LNCaP clone FGC (cell line): ENCODE data around the gene BTBD2.

Experiments used
- DNase-seq: peaks from one replicate; pipeline ENCODE4 v3.0.0-alpha.2; 2011; ENCODE audit warnings: low read depth
- H3K4me3 ChIP-seq: 2 replicates; pipeline ENCODE4 v1.5.1; 2011; ENCODE audit warnings: mild to moderate bottlenecking, low read depth, low read length, control low read depth
- TF ChIP-seq, protein P1 (sequence below): IDR thresholded peaks from 2 replicates; pipeline ENCODE4 v1.5.1; 2012; ENCODE audit warnings: mild to moderate bottlenecking; ENCODE audit not compliant: control insufficient read depth, insufficient read depth; ENCODE audit errors: extremely low read depth

BTBD2 gene

DNA sequence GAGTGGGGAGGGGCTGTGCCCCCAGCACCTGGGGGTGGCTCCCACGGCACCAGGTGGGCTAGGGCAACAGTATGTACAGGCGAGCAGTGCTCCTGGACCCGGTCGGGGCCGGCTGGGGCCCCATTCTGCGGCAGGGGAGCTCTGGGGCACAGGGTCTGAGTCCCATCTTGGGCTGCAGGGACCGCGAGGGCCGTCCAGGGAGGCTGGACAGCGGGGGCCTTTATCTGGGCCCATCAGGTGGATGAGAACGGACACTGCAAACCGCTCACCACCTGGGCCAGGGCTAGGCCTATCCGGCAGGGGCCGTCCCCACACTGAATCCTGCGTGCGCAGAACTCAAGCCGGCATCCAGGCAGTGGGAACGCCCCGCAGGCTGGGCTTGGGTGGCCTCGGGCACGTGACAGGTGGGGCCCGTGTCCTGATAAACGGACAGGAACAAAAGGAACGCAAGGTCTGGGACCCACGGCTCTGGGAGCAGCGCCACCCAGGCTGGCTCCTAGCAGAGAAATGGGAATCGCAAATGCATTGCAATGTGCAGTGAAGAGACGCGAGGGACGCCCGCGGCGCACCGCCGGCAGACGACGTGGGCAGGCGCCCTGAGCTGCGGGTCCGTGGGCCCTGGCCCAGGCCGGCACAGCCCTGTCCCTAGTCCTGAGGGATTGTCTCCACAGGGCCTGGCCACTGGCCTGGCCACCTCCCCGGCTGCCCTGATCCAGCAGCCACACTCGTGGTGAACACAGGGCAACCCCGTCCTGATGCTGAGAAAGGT, 29.7 kb downstream of the BTBD2 start:
- no peak overlapping the region for H3K4me3 ChIP-seq
- TF ChIP-seq, protein P1, sequence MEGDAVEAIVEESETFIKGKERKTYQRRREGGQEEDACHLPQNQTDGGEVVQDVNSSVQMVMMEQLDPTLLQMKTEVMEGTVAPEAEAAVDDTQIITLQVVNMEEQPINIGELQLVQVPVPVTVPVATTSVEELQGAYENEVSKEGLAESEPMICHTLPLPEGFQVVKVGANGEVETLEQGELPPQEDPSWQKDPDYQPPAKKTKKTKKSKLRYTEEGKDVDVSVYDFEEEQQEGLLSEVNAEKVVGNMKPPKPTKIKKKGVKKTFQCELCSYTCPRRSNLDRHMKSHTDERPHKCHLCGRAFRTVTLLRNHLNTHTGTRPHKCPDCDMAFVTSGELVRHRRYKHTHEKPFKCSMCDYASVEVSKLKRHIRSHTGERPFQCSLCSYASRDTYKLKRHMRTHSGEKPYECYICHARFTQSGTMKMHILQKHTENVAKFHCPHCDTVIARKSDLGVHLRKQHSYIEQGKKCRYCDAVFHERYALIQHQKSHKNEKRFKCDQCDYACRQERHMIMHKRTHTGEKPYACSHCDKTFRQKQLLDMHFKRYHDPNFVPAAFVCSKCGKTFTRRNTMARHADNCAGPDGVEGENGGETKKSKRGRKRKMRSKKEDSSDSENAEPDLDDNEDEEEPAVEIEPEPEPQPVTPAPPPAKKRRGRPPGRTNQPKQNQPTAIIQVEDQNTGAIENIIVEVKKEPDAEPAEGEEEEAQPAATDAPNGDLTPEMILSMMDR, result no peak
- DNase-seq, result no peak

DNA sequence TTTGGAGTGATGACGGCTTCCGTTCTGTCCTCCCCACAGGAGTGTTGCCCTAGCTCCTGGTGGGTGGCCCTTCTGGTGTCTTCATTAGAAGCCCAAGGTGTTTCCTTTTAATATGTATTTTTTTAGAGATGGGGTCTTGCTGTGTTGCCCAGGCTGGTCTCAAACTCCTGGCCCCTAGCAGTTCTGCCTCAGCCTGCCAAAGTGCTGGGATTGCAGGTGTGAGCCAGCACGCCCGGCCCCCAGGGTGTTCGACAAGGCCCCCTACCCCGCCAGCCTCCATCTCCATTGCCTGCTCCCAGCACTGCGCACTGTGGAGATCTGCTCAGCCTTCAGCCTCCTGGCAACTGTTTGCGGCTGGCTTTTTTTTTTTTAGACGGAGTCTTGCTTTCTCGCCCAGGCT, 31.2 kb downstream of the BTBD2 start:
- no peak for DNase-seq
- no peak overlapping the region for H3K4me3 ChIP-seq
- TF ChIP-seq, protein P1, result no peak

DNA sequence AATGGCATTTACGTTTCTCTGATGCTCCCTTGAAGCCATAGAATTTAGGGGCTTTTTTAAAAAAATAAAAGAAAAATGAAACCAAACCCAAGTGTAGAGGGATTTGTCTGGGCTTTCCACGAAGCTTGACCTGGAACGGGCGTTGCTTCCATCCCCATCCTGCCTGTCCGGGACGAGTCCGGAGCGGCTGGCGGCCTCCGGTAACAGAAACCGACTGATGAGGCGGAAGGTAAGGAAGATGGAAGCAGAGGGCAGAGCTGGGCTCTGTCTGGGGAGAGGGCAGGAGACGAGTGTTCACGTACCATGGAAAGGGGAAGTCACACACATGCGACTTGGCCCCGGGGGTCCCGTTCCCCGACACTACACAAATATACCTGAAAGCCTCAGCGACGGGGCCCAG, 34.3 kb downstream of the BTBD2 start:
- H3K4me3 ChIP-seq, result no peak overlapping the region
- TF ChIP-seq, protein P1, result no peak

DNA sequence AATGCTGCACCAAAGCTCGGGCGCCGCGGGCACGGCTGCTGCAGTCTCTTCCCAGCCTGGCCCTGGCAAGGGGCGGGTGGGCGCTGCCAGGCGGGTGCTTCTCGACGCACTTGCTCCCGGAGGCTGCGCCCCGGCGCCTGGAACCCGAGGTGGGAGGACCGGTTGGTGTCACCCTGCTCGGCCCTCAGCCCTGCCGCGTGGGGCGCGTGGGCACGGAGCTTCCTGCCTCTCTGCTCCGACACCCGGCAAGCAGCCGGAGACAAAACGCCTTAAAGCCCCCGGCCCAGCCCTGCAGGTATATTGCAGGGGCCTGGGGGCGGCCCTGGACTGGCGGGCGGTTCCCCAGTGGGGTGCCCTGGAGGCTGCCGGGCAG, 34.7 kb downstream of the BTBD2 start:
- H3K4me3 ChIP-seq, result no peak overlapping the region
- DNase-seq, result no peak
- TF ChIP-seq, protein P1, result no peak

More for the DNA sequence above, 34.3 kb downstream of the BTBD2 start:
- DNase-seq, result no peak

DNA sequence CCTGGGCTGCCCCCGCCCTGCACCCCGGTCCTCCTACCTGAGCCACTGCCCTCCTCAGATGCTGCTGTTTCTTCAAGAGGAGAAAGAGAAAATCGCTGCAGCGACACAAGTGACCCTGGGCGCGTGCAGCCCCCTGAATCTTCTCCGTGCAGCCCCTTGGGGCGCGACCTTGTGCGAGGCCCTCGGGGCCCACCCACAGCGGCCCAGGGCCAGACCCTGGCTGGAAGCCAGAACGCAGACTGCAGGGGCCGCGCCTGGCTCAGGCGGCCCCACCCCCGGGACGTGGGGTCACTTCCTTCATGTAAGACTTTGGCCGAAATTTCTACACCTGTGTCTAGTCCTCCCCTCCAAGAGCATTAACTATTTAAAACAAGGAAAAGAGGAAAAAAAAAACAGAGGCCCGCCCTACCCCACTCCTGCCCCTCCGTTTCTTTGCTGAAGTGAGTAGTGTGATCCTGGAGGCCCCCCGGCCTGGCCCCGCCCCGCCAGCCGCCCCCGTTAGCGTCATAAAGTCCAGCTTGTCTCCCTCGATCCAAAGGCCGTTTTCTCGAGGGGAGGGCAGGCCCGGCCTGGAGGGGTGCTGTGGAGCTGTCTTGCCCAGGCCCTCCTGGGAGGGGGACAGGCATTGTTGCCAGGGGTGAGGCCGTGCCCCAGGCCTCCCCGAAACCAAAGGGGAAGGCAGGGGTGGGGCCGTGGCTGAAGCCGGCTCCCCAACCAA, 35.3 kb downstream of the BTBD2 start:
- TF ChIP-seq, protein P1, result no peak
- no peak for DNase-seq
- no peak overlapping the region for H3K4me3 ChIP-seq

DNA sequence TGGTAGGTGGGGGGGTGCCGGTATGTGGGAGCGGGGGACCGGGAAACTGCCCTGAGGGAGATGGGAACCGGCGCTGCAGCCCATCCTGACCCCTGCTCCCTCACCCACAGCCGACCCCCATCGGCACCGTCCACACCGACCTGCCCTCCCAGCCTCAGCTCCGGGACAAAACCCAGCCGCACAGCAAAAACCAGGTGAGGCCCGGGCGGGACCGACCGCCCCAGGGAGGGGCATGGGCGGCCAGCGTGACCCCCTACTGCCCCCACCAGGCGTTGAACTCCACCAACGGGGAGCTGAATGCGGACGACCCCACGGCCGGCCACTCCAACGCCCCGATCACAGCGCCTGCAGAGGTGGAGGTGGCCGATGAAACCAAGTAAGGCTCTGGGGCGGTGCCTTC, 35.9 kb downstream of the BTBD2 start:
- H3K4me3 ChIP-seq, result no peak overlapping the region
- TF ChIP-seq, protein P1, result no peak
- no peak for DNase-seq

DNA sequence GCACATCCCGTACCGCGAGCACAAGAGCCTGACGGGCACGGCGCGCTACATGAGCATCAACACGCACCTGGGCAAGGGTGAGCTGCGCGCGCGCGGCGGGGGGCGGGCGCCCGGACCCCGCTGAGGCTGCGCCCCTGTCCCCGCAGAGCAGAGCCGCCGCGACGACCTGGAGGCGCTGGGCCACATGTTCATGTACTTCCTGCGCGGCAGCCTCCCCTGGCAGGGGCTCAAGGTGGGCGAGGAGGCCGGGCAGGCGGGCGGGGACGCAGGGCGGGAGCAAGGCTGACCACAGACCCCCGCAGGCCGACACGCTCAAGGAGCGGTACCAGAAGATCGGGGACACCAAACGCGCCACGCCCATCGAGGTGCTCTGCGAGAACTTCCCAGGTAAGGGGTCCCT, 36.5 kb downstream of the BTBD2 start:
- peak overlapping the region; percentile 45 for H3K4me3 ChIP-seq
- DNase-seq, result no peak
- TF ChIP-seq, protein P1, result no peak
